ENCODE results near the gene NAV2.

DNA sequence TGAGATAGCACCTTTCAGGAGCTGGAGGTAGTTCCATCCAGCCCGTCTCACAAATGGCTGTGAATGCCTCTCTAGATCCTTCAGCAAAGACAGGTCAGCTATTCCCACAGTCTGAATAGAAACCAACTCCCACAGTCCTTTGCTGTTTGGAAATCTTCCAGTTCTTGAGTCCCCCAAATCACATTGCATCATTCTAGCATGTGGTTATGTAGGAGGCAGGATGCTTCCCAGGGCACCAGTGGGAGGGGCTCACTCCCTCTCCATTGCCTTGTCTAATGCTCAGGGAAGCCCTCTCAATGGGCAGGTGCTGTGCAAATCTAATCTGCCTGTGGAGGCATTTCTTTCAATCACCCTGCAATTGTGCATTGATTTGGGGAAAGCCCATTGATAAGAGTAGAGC is 14.6 kb downstream of the NAV2 start:
- TF ChIP-seq, protein P1, sequence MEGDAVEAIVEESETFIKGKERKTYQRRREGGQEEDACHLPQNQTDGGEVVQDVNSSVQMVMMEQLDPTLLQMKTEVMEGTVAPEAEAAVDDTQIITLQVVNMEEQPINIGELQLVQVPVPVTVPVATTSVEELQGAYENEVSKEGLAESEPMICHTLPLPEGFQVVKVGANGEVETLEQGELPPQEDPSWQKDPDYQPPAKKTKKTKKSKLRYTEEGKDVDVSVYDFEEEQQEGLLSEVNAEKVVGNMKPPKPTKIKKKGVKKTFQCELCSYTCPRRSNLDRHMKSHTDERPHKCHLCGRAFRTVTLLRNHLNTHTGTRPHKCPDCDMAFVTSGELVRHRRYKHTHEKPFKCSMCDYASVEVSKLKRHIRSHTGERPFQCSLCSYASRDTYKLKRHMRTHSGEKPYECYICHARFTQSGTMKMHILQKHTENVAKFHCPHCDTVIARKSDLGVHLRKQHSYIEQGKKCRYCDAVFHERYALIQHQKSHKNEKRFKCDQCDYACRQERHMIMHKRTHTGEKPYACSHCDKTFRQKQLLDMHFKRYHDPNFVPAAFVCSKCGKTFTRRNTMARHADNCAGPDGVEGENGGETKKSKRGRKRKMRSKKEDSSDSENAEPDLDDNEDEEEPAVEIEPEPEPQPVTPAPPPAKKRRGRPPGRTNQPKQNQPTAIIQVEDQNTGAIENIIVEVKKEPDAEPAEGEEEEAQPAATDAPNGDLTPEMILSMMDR (conservative IDR thresholded peaks at IDR 0.05 in 1 of 2, IDR thresholded peaks at IDR 0.05 in 1 of 2; ENCODE audit: low read depth in 1 of 2, low read length in 2 of 2): no peak
- TF ChIP-seq EZH2 (IDR thresholded peaks at IDR 0.05; ENCODE audit: low read length, missing control alignments): no peak
